ENCODE data around the gene LIME1. TPM values are rescaled to one million over a fixed set of nuclear protein-coding genes. Genes with fewer than 3 reads are reported as not detected.

The LIME1 gene
- total and polyA plus RNA-seq, 12 donors, result 0.79 to 15.7 (median 3.0) TPM

DNA sequence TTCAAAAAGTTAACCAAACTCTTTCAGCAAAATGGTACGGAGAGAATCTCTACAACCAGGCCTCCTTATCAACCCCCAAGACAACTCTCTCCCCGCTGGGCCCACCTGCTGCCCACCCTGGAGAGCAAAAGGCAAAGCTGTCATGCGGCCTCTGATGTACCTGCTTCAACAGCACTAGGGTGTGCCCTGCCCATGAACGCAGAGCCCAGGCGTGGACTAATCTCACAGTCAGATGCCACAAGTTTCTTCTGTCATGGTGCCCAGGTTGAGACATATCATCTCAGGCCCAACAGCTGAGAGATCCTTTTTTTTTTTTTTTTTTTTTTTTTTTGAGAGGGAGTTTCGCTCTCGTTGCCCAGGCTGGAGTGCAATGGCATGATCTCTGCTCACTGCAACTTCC lies 29.4 kb downstream of the LIME1 start:
- intact Hi-C loops (cut with DNase I), result no loop called here
- Histone ChIP-seq H3K27ac (no peak overlapping the region), H3K9me3 (no peaks in the 10 kb centered on the region), H3K4me1 (peaks cover 0 to 7% (median 0%) of the 10 kb centered on the region in 9 donors), H3K27me3 (no peaks in the 10 kb centered on the region), H3K4me3 (no peak overlapping the region), H3K36me3 (peaks cover 0 to 92% (median 28%) of the 10 kb centered on the region in 9 donors)
- ATAC-seq (no peak), DNase-seq (no peak)
- TF ChIP-seq, protein P1, sequence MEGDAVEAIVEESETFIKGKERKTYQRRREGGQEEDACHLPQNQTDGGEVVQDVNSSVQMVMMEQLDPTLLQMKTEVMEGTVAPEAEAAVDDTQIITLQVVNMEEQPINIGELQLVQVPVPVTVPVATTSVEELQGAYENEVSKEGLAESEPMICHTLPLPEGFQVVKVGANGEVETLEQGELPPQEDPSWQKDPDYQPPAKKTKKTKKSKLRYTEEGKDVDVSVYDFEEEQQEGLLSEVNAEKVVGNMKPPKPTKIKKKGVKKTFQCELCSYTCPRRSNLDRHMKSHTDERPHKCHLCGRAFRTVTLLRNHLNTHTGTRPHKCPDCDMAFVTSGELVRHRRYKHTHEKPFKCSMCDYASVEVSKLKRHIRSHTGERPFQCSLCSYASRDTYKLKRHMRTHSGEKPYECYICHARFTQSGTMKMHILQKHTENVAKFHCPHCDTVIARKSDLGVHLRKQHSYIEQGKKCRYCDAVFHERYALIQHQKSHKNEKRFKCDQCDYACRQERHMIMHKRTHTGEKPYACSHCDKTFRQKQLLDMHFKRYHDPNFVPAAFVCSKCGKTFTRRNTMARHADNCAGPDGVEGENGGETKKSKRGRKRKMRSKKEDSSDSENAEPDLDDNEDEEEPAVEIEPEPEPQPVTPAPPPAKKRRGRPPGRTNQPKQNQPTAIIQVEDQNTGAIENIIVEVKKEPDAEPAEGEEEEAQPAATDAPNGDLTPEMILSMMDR (IDR thresholded peaks at IDR 0.05), result no peak
- 88 to 92% methylated on average over 7 of the region's 7 CpGs for WGBS, 2 donors

DNA sequence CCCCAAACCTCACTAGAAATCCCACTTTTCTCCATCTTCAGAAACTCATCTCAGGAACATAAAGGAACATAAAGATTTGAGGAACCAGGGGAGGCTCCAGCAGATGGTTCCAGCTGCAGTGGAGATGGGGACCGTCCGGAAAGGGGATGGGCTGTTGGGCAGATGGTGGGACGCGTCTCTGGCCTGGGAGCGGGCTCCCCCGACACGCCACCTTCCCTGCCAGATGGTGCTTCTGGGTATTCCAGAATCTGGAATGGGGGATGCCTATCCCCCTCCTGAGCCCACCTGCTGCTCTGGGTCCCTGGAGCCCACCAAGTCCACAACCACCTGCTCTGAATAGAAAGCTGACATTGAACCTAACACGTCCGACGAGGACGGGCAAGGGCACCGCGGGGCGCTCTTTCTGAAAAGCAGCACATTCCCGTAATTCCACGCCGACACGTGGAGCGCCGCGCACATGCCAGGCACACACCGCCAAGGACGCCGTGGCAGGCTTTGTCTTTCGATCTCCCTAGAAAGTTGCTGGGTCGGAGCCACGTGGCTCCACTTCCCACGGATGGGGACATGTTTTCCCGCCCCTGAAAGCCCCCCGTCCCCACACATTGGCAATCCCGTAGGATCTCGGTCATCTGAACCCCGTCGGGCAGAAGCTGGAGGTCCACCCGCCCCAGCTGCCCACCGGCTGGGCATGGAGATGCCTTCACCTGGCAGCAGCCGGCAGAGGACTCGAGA lies 30.4 kb downstream of the LIME1 start:
- H3K36me3 ChIP-seq, result peaks cover 0 to 95% (median 28%) of the 10 kb centered on the region in 9 donors
- no peak overlapping the region for H3K27ac ChIP-seq
- H3K27me3 ChIP-seq, result no peaks in the 10 kb centered on the region
- TF ChIP-seq, protein P1 (IDR thresholded peaks at IDR 0.05), result no peak
- peaks cover 0 to 8% (median 0%) of the 10 kb centered on the region in 9 donors for H3K4me1 ChIP-seq
- intact Hi-C loops (cut with DNase I), result no loop called here
- H3K9me3 ChIP-seq, result no peaks in the 10 kb centered on the region
- ATAC-seq (no peak), DNase-seq (no peak)
- no peak overlapping the region for H3K4me3 ChIP-seq
- 88 to 91% methylated on average over 38 of the region's 38 CpGs for WGBS, 2 donors

DNA sequence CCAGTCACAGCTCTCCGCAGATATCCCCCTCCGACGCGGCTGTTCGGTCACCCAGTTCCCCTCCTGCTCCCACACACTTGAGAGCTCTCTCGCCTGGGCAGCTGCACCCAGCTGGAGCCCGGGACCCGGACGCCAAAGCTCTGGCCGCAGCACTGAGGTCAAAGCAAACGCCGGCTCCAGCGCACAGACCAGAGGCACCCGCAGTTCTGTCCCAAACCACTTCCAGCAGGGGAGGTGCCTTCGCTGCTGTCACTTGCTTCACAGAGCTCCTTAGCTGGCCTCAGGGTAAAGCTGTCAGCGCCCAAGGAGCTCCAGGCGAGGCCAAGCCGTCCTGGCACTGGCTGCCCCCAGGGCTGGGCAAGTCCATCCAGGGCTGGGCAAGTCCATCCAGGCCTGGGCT lies 31.0 kb downstream of the LIME1 start:
- ATAC-seq (peak in 6 of 8 donors; percentile 31 to 73 (median 58)), DNase-seq (no peak)
- TF ChIP-seq, protein P1 (IDR thresholded peaks at IDR 0.05), result no peak
- Histone ChIP-seq H3K27ac (no peak overlapping the region), H3K9me3 (no peaks in the 10 kb centered on the region), H3K27me3 (no peaks in the 10 kb centered on the region), H3K4me1 (peaks cover 0 to 13% (median 0%) of the 10 kb centered on the region in 9 donors), H3K36me3 (peaks cover 0 to 89% (median 28%) of the 10 kb centered on the region in 9 donors), H3K4me3 (no peak overlapping the region)
- intact Hi-C loops (cut with DNase I), result no loop called here
- WGBS, 2 donors, result 73 to 83% methylated on average over 18 of the region's 18 CpGs

DNA sequence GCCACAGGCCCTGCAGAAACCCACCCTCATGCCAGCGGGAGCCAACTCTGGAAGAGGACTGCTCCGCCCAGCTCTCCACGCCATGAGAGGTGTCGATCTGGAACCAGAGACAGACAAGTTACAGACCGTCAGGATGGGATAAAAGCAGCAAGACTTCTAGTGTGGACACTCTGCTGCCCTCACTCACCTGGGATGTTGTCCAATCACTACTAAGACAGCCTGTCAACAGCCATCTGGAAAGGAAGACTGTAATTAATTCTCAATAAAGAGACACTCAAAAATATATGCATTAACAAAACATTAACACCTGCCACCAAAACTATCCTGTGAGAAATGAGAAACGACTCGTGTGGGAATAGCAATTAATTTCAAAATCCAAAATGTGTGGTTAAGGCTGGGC lies 31.4 kb downstream of the LIME1 start:
- Histone ChIP-seq H3K27ac (no peak overlapping the region), H3K36me3 (peaks cover 0 to 84% (median 28%) of the 10 kb centered on the region in 9 donors), H3K27me3 (no peaks in the 10 kb centered on the region), H3K9me3 (no peaks in the 10 kb centered on the region), H3K4me3 (no peak overlapping the region), H3K4me1 (peaks cover 0 to 18% (median 3%) of the 10 kb centered on the region in 9 donors)
- WGBS, 2 donors, result 79 to 80% methylated on average over 7 of the region's 7 CpGs
- intact Hi-C loops (cut with DNase I), result no loop called here
- TF ChIP-seq, protein P1 (IDR thresholded peaks at IDR 0.05), result no peak
- DNase-seq, result no peak
- ATAC-seq, result no peak
